Measurements from ENCODE around the gene SLC22A4.

The SLC22A4 gene

GRCh38 chr5:132309679-132310078, 15.5 kb downstream of the SLC22A4 start:
- no peak overlapping the region for H3K27ac ChIP-seq (ENCODE audit: poor library complexity, severe bottlenecking)
- no peak for TF ChIP-seq CTCF (IDR thresholded peaks at IDR 0.05; ENCODE audit: poor library complexity, severe bottlenecking)
- H3K36me3 ChIP-seq (ENCODE audit: low read depth), result peaks cover 7% of the 10 kb centered on the region
- H3K4me3 ChIP-seq (ENCODE audit: severe bottlenecking), result no peak overlapping the region
- H3K4me1 ChIP-seq (ENCODE audit: insufficient read depth, poor library complexity, severe bottlenecking), result no peaks in the 10 kb centered on the region
- ATAC-seq (ENCODE audit: low read depth), result no peak
- peaks cover 5% of the 10 kb centered on the region for H3K9me3 ChIP-seq (ENCODE audit: severe bottlenecking)
- DNase-seq (ENCODE audit: low spot score), result no peak
- no peaks in the 10 kb centered on the region for H3K27me3 ChIP-seq (ENCODE audit: insufficient read depth, poor library complexity, severe bottlenecking)

- TF ChIP-seq CTCF (IDR thresholded peaks at IDR 0.05; ENCODE audit: poor library complexity, severe bottlenecking), result no peak
- Histone ChIP-seq H3K36me3 (ENCODE audit: low read depth) (peaks cover 7% of the 10 kb centered on the region), H3K4me1 (ENCODE audit: insufficient read depth, poor library complexity, severe bottlenecking) (no peaks in the 10 kb centered on the region), H3K27me3 (ENCODE audit: insufficient read depth, poor library complexity, severe bottlenecking) (no peaks in the 10 kb centered on the region), H3K27ac (ENCODE audit: poor library complexity, severe bottlenecking) (no peak overlapping the region), H3K9me3 (ENCODE audit: severe bottlenecking) (peaks cover 5% of the 10 kb centered on the region), H3K4me3 (ENCODE audit: severe bottlenecking) (no peak overlapping the region)
- ATAC-seq (ENCODE audit: low read depth), result no peak
- DNase-seq (ENCODE audit: low spot score), result no peak
These were observed 16.1 kb downstream of the SLC22A4 start for GRCh38 chr5:132310141-132310834.

GRCh38 chr5:132313366-132313765, 19.2 kb downstream of the SLC22A4 start:
- DNase-seq (ENCODE audit: low spot score), result no peak
- ATAC-seq (ENCODE audit: low read depth), result peak; percentile 43
- Histone ChIP-seq H3K36me3 (ENCODE audit: low read depth) (peaks cover 5% of the 10 kb centered on the region), H3K27ac (ENCODE audit: poor library complexity, severe bottlenecking) (no peak overlapping the region), H3K4me1 (ENCODE audit: insufficient read depth, poor library complexity, severe bottlenecking) (no peaks in the 10 kb centered on the region), H3K9me3 (ENCODE audit: severe bottlenecking) (no peaks in the 10 kb centered on the region), H3K27me3 (ENCODE audit: insufficient read depth, poor library complexity, severe bottlenecking) (no peaks in the 10 kb centered on the region), H3K4me3 (ENCODE audit: severe bottlenecking) (no peak overlapping the region)
- TF ChIP-seq CTCF (IDR thresholded peaks at IDR 0.05; ENCODE audit: poor library complexity, severe bottlenecking), result no peak

GRCh38 chr5:132313961-132314432, 19.8 kb downstream of the SLC22A4 start:
- ATAC-seq (ENCODE audit: low read depth) (no peak), DNase-seq (ENCODE audit: low spot score) (no peak)
- no peak for TF ChIP-seq CTCF (IDR thresholded peaks at IDR 0.05; ENCODE audit: poor library complexity, severe bottlenecking)
- Histone ChIP-seq H3K9me3 (ENCODE audit: severe bottlenecking) (no peaks in the 10 kb centered on the region), H3K36me3 (ENCODE audit: low read depth) (peaks cover 8% of the 10 kb centered on the region), H3K4me1 (ENCODE audit: insufficient read depth, poor library complexity, severe bottlenecking) (no peaks in the 10 kb centered on the region), H3K27me3 (ENCODE audit: insufficient read depth, poor library complexity, severe bottlenecking) (no peaks in the 10 kb centered on the region), H3K4me3 (ENCODE audit: severe bottlenecking) (no peak overlapping the region), H3K27ac (ENCODE audit: poor library complexity, severe bottlenecking) (no peak overlapping the region)

GRCh38 chr5:132315529-132316067, 21.4 kb downstream of the SLC22A4 start:
- H3K4me1 ChIP-seq (ENCODE audit: insufficient read depth, poor library complexity, severe bottlenecking), result no peaks in the 10 kb centered on the region
- TF ChIP-seq CTCF (IDR thresholded peaks at IDR 0.05; ENCODE audit: poor library complexity, severe bottlenecking), result no peak
- H3K36me3 ChIP-seq (ENCODE audit: low read depth), result peaks cover 8% of the 10 kb centered on the region
- ATAC-seq (ENCODE audit: low read depth), result no peak
- no peaks in the 10 kb centered on the region for H3K27me3 ChIP-seq (ENCODE audit: insufficient read depth, poor library complexity, severe bottlenecking)
- no peaks in the 10 kb centered on the region for H3K9me3 ChIP-seq (ENCODE audit: severe bottlenecking)
- no peak overlapping the region for H3K4me3 ChIP-seq (ENCODE audit: severe bottlenecking)
- no peak for DNase-seq (ENCODE audit: low spot score)
- H3K27ac ChIP-seq (ENCODE audit: poor library complexity, severe bottlenecking), result no peak overlapping the region

All from RWPE2 (cell line).